A549 (cell line): ENCODE data around the gene NXF3. TPM values are rescaled to one million over a fixed set of nuclear protein-coding genes. Genes with fewer than 3 reads are reported as not detected.
A peak's percentile ranks its signal among the peaks of the same experiment; 100 is the strongest.

Source experiments
- ATAC-seq, 2 experiments: fragments of 200-7000 bp in 1 of 2; fragments of >200 bp in 1 of 2; cut with Nextera tagmentation in 1 of 2; cut with Tn5 transposase in 1 of 2; 3 replicates each; pipeline versions ENCODE4 v1.8.0 to v1.9.1; 2018 to 2020; ENCODE audit warnings: mild to moderate bottlenecking in 1 of 2, moderate library complexity in 1 of 2
- CTCF ChIA-PET: fragments of 300-600 bp; sonication (Branson Sonifier 250); formaldehyde crosslinking; extraction: SDS; loops from one replicate; lab custom pipeline; 2021; ENCODE audit warnings: antibody characterized with exemption, inconsistent platforms; lab: Yijun Ruan, JAX
- POLR2A ChIA-PET: fragments of 350-600 bp; formaldehyde crosslinking; extraction: SDS; loops from one replicate; lab custom pipeline; 2021; ENCODE audit warnings: antibody characterized with exemption, inconsistent platforms; lab: Yijun Ruan, JAX
- DNase-seq, 2 experiments: peaks; one replicate each; pipeline versions ENCODE4 v3.0.0 to v3.0.0-alpha.2; 2011 to 2016; ENCODE audit warnings: low read depth in 1 of 2, low spot score in 1 of 2
- FAIRE-seq: peaks from 2 replicates; lab custom pipeline; 2011; peaks lifted over from hg19 to GRCh38; lab: Jason Lieb, UNC
- H3K27ac ChIP-seq, 2 experiments: fragments of >200 bp; sonication (Bioruptor Twin); formaldehyde crosslinking; 3 replicates each; pipeline ENCODE4 v1.5.1; 2016 to 2017
- H3K4me1 ChIP-seq: fragments of >200 bp; sonication (Bioruptor Twin); formaldehyde crosslinking; 3 replicates; pipeline ENCODE4 v1.6.1; 2016
- H3K4me2 ChIP-seq: fragments of >200 bp; sonication (Bioruptor Twin); formaldehyde crosslinking; 3 replicates; pipeline ENCODE4 v1.6.1; 2016
- H3K4me3 ChIP-seq: fragments of >200 bp; sonication (Bioruptor Twin); formaldehyde crosslinking; 3 replicates; pipeline ENCODE4 v1.5.1; 2016
- H3K9me3 ChIP-seq: fragments of >200 bp; sonication (Bioruptor Twin); formaldehyde crosslinking; 3 replicates; pipeline ENCODE4 v1.6.1; 2016
- ATOH8 ChIP-seq: fragments of 250-450 bp; sonication (Bioruptor Pico); IDR thresholded peaks from 2 replicates; pipeline ENCODE4 v1.5.0; 2020; ENCODE audit warnings: low read depth, mild to moderate bottlenecking, moderate library complexity
- BCL3 ChIP-seq: fragments of >200 bp; sonication (Bioruptor Twin); formaldehyde crosslinking; IDR thresholded peaks from 3 replicates; pipeline ENCODE4 v1.6.1; 2016
- BHLHE40 ChIP-seq: IDR thresholded peaks from 2 replicates; pipeline ENCODE4 v1.6.1; 2012; ENCODE audit warnings: low read depth, low read length, inconsistent platforms
- CTCF ChIP-seq: fragments of >200 bp; sonication (Bioruptor Twin); formaldehyde crosslinking; IDR thresholded peaks from 3 replicates; pipeline ENCODE4 v1.5.1; 2016
- E2F6 ChIP-seq: IDR thresholded peaks from 2 replicates; pipeline ENCODE4 v1.6.1; 2012; ENCODE audit warnings: low read depth, borderline replicate concordance
- EHMT2 ChIP-seq: fragments of 200-600 bp; sonication (generic); IDR thresholded peaks from 2 replicates; pipeline ENCODE4 v1.6.1; 2016; ENCODE audit warnings: antibody characterized with exemption, low read depth, mild to moderate bottlenecking, moderate library complexity
- FOXS1 ChIP-seq: fragments of 250-450 bp; sonication (Bioruptor Pico); IDR thresholded peaks from 2 replicates; pipeline ENCODE4 v1.5.0; 2020; ENCODE audit warnings: mild to moderate bottlenecking, moderate library complexity
- GATA3 ChIP-seq: IDR thresholded peaks from 2 replicates; pipeline ENCODE4 v1.6.1; 2012; ENCODE audit warnings: borderline replicate concordance
- HDAC2 ChIP-seq: fragments of 200-600 bp; sonication (generic); IDR thresholded peaks from 2 replicates; pipeline ENCODE4 v1.6.1; 2016
- HOXA7 ChIP-seq: fragments of 250-450 bp; sonication (Bioruptor Pico); IDR thresholded peaks from 2 replicates; pipeline ENCODE4 v1.5.0; 2020; ENCODE audit warnings: mild to moderate bottlenecking, moderate library complexity
- JUNB ChIP-seq: fragments of >200 bp; sonication (Bioruptor Twin); formaldehyde crosslinking; IDR thresholded peaks from 2 replicates; pipeline ENCODE4 v1.6.1; 2016
- KDM1A ChIP-seq: fragments of 200-600 bp; sonication (generic); IDR thresholded peaks from 2 replicates; pipeline ENCODE4 v1.6.1; 2016; ENCODE audit warnings: low read depth, mild to moderate bottlenecking
- KDM5A ChIP-seq: fragments of 200-600 bp; sonication (generic); IDR thresholded peaks from 2 replicates; pipeline ENCODE4 v1.6.1; 2016; ENCODE audit warnings: antibody characterized with exemption, mild to moderate bottlenecking
- MAFK ChIP-seq: fragments of 450-650 bp; IDR thresholded peaks from 2 replicates; pipeline ENCODE4 v1.6.1; 2014; ENCODE audit not compliant: partially characterized antibody
- NFE2L2 ChIP-seq: fragments of 150-350 bp; conservative IDR thresholded peaks from 2 replicates; pipeline ENCODE4 v1.6.1; 2014; ENCODE audit warnings: low read length
- NPAS2 ChIP-seq: fragments of 250-450 bp; sonication (Bioruptor Pico); IDR thresholded peaks from 2 replicates; pipeline ENCODE4 v1.8.0; 2022; ENCODE audit warnings: mild to moderate bottlenecking, moderate library complexity, borderline replicate concordance
- POLR2A ChIP-seq: IDR thresholded peaks from 2 replicates; pipeline ENCODE4 v1.6.1; 2012; ENCODE audit warnings: mild to moderate bottlenecking, low read length
- RAD21 ChIP-seq, 2 experiments: fragments of >200 bp in 1 of 2; sonication (Bioruptor Twin) in 1 of 2; formaldehyde crosslinking in 1 of 2; IDR thresholded peaks in 1 of 2; conservative IDR thresholded peaks in 1 of 2; 2 replicates in 1 of 2; 3 replicates in 1 of 2; pipeline ENCODE4 v1.6.1; 2012 to 2018; ENCODE audit warnings: inconsistent platforms in 1 of 2
- RARB ChIP-seq: fragments of 250-450 bp; sonication (Bioruptor Pico); IDR thresholded peaks from 2 replicates; pipeline ENCODE4 v1.8.0; 2021; ENCODE audit warnings: mild to moderate bottlenecking, moderate library complexity
- RCOR1 ChIP-seq: fragments of 150-350 bp; IDR thresholded peaks from 2 replicates; pipeline ENCODE4 v1.6.1; 2014; ENCODE audit warnings: antibody characterized with exemption, low read length, low read depth
- RFX5 ChIP-seq: fragments of 450-650 bp; IDR thresholded peaks from 2 replicates; pipeline ENCODE4 v1.7.1; 2014; ENCODE audit warnings: antibody characterized with exemption, mild to moderate bottlenecking, moderate library complexity
- SMC3 ChIP-seq: fragments of >200 bp; sonication (Bioruptor Twin); formaldehyde crosslinking; IDR thresholded peaks from 3 replicates; pipeline ENCODE4 v1.6.1; 2018; ENCODE audit warnings: inconsistent platforms
- ZFP36 ChIP-seq: fragments of 450-650 bp; IDR thresholded peaks from 2 replicates; pipeline ENCODE4 v1.6.1; 2014; ENCODE audit warnings: borderline replicate concordance; ENCODE audit not compliant: partially characterized antibody
- WGBS: methylation state at CpG from one replicate; pipeline ENCODE4 v1.1.6; 2017; ENCODE audit errors: missing lambda C conversion rate; 5-methylcytosine and 5-hydroxymethylcytosine counted together
- polyA plus RNA-seq, 4 experiments: library from polyadenylated mRNA; depleted of rRNA in 3 of 4; stranded (reverse); fragments of >200 nt; fragmentation: RNase III in 1 of 4; extraction: RNeasy Plus Mini Kit Qiagen cat#74134 plus additional on column Dnase treatment in 1 of 4; gene quantifications; 2 replicates in 3 of 4; 3 replicates in 1 of 4; pipeline ENCODE4 v1.2.3, GENCODE V29; 2011 to 2017

Gene NXF3
- polyA plus RNA-seq, 2 of the 4 experiments (the other 2 are of a cell fraction), result not detected

GRCh38 chrX:103061486-103061885, 31.5 kb downstream of the NXF3 start:
- no peak for FAIRE-seq
- H3K4me2 ChIP-seq, result no peak overlapping the region
- POLR2A ChIA-PET, result no interaction called here
- no peak for TF ChIP-seq RARB
- no peak for TF ChIP-seq ZFP36
- TF ChIP-seq JUNB, result no peak
- TF ChIP-seq RCOR1, result no peak
- TF ChIP-seq SMC3, result no peak
- TF ChIP-seq BCL3, result no peak
- no peak for TF ChIP-seq RFX5
- TF ChIP-seq NPAS2, result no peak
- TF ChIP-seq, all 56 proteins: peak for 0
- WGBS, result 0% methylated on average over 3 of the region's 3 CpGs
- no peak overlapping the region for H3K27ac ChIP-seq
- H3K9me3 ChIP-seq, result no peaks in the 10 kb centered on the region
- no peak for DNase-seq
- no peaks in the 10 kb centered on the region for H3K4me1 ChIP-seq
- ATAC-seq, result no peak
- CTCF ChIA-PET, result no interaction called here
- no peak overlapping the region for H3K4me3 ChIP-seq

- POLR2A ChIA-PET, result no interaction called here
- no peaks in the 10 kb centered on the region for H3K4me1 ChIP-seq
- H3K4me2 ChIP-seq, result no peak overlapping the region
- H3K4me3 ChIP-seq, result no peak overlapping the region
- H3K9me3 ChIP-seq, result no peaks in the 10 kb centered on the region
- CTCF ChIA-PET, result no interaction called here
- TF ChIP-seq BHLHE40, result no peak
- no peak for TF ChIP-seq KDM1A
- TF ChIP-seq RARB, result no peak
- no peak for TF ChIP-seq RAD21 (conservative IDR thresholded peaks at IDR 0.05 in 1 of 2, IDR thresholded peaks at IDR 0.05 in 1 of 2)
- no peak for TF ChIP-seq CTCF
- no peak for TF ChIP-seq HOXA7 (CRISPR knock-in tag)
- no peak for TF ChIP-seq MAFK
- TF ChIP-seq ZFP36, result no peak
- TF ChIP-seq POLR2A, result no peak
- TF ChIP-seq KDM5A, result no peak
- TF ChIP-seq GATA3, result no peak
- no peak for TF ChIP-seq ATOH8
- TF ChIP-seq NFE2L2, result no peak
- no peak for TF ChIP-seq HDAC2
- TF ChIP-seq FOXS1 (CRISPR knock-in tag), result no peak
- TF ChIP-seq RCOR1, result no peak
- no peak for TF ChIP-seq EHMT2
- TF ChIP-seq E2F6, result no peak
- no peak for TF ChIP-seq BCL3
- no peak for TF ChIP-seq JUNB
- ATAC-seq, result no peak
- 13% methylated on average over 2 of the region's 2 CpGs for WGBS
- no peak for DNase-seq
- no peak overlapping the region for H3K27ac ChIP-seq
- FAIRE-seq, result peak; percentile 77
Measured at GRCh38 chrX:103056902-103057301, 36.0 kb downstream of the NXF3 start.
